Endothelial cell of umbilical vein (primary cell): Measurements from ENCODE around the gene EEF1B2.

Source experiments
- CTCF ChIP-seq, 2 donors: IDR thresholded peaks; 1 replicate in 1 of 2; 2 replicates in 1 of 2; pipeline ENCODE4 v1.5.1; 2011; ENCODE audit warnings: low read length in 2 of 2, mild to moderate bottlenecking in 2 of 2, moderate library complexity in 2 of 2, control low read depth in 1 of 2, inconsistent platforms in 1 of 2, low read depth in 1 of 2; ENCODE audit not compliant: insufficient read depth in 1 of 2; ENCODE audit errors: extremely low read depth in 1 of 2
- EZH2 ChIP-seq: IDR thresholded peaks from 2 replicates; pipeline ENCODE4 v1.6.1; 2012; ENCODE audit warnings: borderline replicate concordance, low read depth, mild to moderate bottlenecking, moderate library complexity, low read length, inconsistent platforms; ENCODE audit not compliant: severe bottlenecking
- FOS ChIP-seq: IDR thresholded peaks from 2 replicates; pipeline ENCODE4 v1.6.1; 2011; ENCODE audit warnings: mild to moderate bottlenecking, low read length, moderate library complexity, borderline replicate concordance; ENCODE audit not compliant: insufficient read depth
- GATA2 ChIP-seq: IDR thresholded peaks from 2 replicates; pipeline ENCODE4 v1.7.0; 2011; ENCODE audit warnings: low read depth, mild to moderate bottlenecking, moderate library complexity, mixed read lengths, low read length; ENCODE audit not compliant: insufficient read length, insufficient read depth
- JUN ChIP-seq: IDR thresholded peaks from 2 replicates; pipeline ENCODE4 v1.6.1; 2011; ENCODE audit warnings: borderline replicate concordance, low read depth; ENCODE audit not compliant: insufficient read length, insufficient read depth
- MAX ChIP-seq: IDR thresholded peaks from 2 replicates; pipeline ENCODE4 v1.6.1; 2011; ENCODE audit not compliant: insufficient read depth, insufficient read length
- POLR2A ChIP-seq: IDR thresholded peaks from 2 replicates; pipeline ENCODE4 v1.6.1; 2012; ENCODE audit warnings: low read depth, mild to moderate bottlenecking, control low read depth, low read length
- POLR2AphosphoS5 ChIP-seq: IDR thresholded peaks from 2 replicates; pipeline ENCODE4 v1.6.1; 2012; ENCODE audit warnings: low read depth, mild to moderate bottlenecking, control low read depth, low read length, moderate library complexity; ENCODE audit not compliant: insufficient read depth

- TF ChIP-seq CTCF (IDR thresholded peaks at IDR 0.05; ENCODE audit: extremely low read depth in 1 of 2, insufficient read depth in 1 of 2, low read depth in 1 of 2, low read length in 2 of 2): no peak
- no peak for TF ChIP-seq POLR2AphosphoS5
- TF ChIP-seq EZH2: no peak
- TF ChIP-seq GATA2: no peak
- no peak for TF ChIP-seq MAX
- no peak for TF ChIP-seq POLR2A
- TF ChIP-seq JUN: no peak
- no peak for TF ChIP-seq FOS
Observed at GRCh38 chr2:206208900-206209299, 49.2 kb downstream of the EEF1B2 start.
